ENCODE measurements around the gene PSME3IP1. TPM values are rescaled to one million over a fixed set of nuclear protein-coding genes. Genes with fewer than 3 reads are reported as not detected.

Gene PSME3IP1
- total and polyA plus RNA-seq, 2 of the 4 experiments (the other 2 are of a cell fraction), result 50.2 to 75.2 TPM

DNA sequence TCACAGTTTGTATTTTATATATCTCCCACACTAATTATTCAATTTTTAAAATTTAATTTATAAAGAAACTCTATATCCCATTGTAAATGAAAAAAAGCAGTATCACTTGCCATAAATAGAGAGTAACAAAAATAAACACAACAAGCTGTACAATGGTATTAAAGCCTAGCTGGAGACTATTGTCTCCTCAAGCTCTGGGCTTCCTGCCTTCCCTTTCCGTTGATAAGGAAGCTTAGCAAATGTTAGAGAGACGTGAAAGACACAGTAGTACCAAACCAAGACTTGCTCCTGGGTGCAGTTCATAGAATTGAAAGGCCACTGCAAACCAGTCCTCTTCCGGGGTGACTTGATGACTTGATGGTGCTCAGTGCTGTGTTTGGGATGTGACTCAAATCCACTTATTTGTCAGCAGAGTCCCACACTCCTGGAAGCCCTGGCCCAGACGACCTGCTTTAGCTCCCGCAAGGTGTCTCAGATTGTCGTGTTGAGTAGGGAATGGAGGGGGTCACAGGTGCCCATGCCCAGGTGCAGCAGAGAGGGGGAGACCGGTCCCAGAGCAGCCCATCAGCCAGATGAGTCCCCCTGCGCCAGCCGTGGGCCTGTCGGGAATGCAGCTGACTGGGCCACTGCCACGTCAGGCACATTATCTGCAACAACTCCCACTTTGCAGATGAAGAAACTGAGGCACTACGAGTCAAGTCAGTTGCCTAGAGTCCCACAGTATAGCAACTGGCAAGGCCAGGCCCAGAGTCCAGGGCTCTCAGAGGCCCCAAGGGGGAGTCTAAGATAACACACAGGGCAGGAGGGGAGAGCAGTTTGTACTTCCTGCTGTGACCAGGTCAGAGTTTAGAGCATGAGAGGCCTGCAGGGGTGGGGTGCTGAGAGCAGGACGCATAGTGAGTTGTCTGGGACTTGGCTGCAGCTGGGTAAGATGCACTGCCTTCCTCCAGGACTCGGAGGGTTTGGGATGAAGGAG, 40.5 kb downstream of the PSME3IP1 start:
- POLR2A ChIA-PET (ENCODE audit: unreplicated experiment), result no interaction called here
- peaks cover 6% of the 10 kb centered on the region; the same call in 1 of the 2 replicates for H3K4me1 ChIP-seq (ENCODE audit: control insufficient read depth, insufficient read depth, low read length)

More for the DNA sequence above, 40.5 kb downstream of the PSME3IP1 start:
- H2AK9ac ChIP-seq (replicated peaks; ENCODE audit: low read depth, low read length, poor library complexity), result no peak overlapping the region
- H4K20me1 ChIP-seq (ENCODE audit: insufficient read depth, low read length), result no peaks in the 10 kb centered on the region; the same call in 1 of the 2 replicates
- H3K4me3 ChIP-seq (ENCODE audit: insufficient read depth, low read depth, low read length), result no peak overlapping the region
- in situ Hi-C loops (cut with MboI; ENCODE audit: low sequenced_read_pairs) (no loop called here), dilution Hi-C loops (cut with HindIII; ENCODE audit: low sequenced_read_pairs, unreplicated experiment) (no loop called here), intact Hi-C loops (cut with micrococcal nuclease) (no loop called here)
- TF ChIP-seq CEBPB (IDR thresholded peaks at IDR 0.05; ENCODE audit: low read depth, low read length) (no peak), BHLHE40 (IDR thresholded peaks at IDR 0.05; ENCODE audit: low read depth, low read length) (no peak), MAFK (IDR thresholded peaks at IDR 0.05; ENCODE audit: low read depth, low read length) (no peak), RFX5 (IDR thresholded peaks at IDR 0.05; ENCODE audit: low read depth, low read length) (no peak), MXI1 (IDR thresholded peaks at IDR 0.05; ENCODE audit: borderline replicate concordance, low read depth, low read length) (no peak), CHD1 (IDR thresholded peaks at IDR 0.05; ENCODE audit: low read depth, low read length) (no peak), RAD21 (IDR thresholded peaks at IDR 0.05; ENCODE audit: low read length) (no peak), SMC3 (IDR thresholded peaks at IDR 0.05; ENCODE audit: low read depth, low read length) (no peak), RCOR1 (IDR thresholded peaks at IDR 0.05; ENCODE audit: insufficient replicate concordance, low read length) (no peak), POLR2A (IDR thresholded peaks at IDR 0.05; ENCODE audit: low read depth, low read length) (no peak)
- TF ChIP-seq, protein P1, sequence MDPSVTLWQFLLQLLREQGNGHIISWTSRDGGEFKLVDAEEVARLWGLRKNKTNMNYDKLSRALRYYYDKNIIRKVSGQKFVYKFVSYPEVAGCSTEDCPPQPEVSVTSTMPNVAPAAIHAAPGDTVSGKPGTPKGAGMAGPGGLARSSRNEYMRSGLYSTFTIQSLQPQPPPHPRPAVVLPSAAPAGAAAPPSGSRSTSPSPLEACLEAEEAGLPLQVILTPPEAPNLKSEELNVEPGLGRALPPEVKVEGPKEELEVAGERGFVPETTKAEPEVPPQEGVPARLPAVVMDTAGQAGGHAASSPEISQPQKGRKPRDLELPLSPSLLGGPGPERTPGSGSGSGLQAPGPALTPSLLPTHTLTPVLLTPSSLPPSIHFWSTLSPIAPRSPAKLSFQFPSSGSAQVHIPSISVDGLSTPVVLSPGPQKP (IDR thresholded peaks at IDR 0.05; ENCODE audit: borderline replicate concordance, low read depth, low read length), result no peak
- TF ChIP-seq, protein P2, sequence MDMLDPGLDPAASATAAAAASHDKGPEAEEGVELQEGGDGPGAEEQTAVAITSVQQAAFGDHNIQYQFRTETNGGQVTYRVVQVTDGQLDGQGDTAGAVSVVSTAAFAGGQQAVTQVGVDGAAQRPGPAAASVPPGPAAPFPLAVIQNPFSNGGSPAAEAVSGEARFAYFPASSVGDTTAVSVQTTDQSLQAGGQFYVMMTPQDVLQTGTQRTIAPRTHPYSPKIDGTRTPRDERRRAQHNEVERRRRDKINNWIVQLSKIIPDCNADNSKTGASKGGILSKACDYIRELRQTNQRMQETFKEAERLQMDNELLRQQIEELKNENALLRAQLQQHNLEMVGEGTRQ (IDR thresholded peaks at IDR 0.05; ENCODE audit: low read depth, low read length), result no peak
- TF ChIP-seq, protein P3, sequence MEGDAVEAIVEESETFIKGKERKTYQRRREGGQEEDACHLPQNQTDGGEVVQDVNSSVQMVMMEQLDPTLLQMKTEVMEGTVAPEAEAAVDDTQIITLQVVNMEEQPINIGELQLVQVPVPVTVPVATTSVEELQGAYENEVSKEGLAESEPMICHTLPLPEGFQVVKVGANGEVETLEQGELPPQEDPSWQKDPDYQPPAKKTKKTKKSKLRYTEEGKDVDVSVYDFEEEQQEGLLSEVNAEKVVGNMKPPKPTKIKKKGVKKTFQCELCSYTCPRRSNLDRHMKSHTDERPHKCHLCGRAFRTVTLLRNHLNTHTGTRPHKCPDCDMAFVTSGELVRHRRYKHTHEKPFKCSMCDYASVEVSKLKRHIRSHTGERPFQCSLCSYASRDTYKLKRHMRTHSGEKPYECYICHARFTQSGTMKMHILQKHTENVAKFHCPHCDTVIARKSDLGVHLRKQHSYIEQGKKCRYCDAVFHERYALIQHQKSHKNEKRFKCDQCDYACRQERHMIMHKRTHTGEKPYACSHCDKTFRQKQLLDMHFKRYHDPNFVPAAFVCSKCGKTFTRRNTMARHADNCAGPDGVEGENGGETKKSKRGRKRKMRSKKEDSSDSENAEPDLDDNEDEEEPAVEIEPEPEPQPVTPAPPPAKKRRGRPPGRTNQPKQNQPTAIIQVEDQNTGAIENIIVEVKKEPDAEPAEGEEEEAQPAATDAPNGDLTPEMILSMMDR (conservative IDR thresholded peaks at IDR 0.05; ENCODE audit: low read depth, low read length), result no peak
- WGBS, 2 experiments (ENCODE audit: extremely low coverage in 2 of 2, insufficient read length in 1 of 2), result 88% methylated on average over 3 of the region's 14 CpGs; no CpG with 5 or more reads in 1 of the 2 experiments
- H3K4ac ChIP-seq (ENCODE audit: low read depth, low read length), result no peak overlapping the region
- no peak overlapping the region for H4K5ac ChIP-seq (ENCODE audit: low read depth, low read length)
- H2BK120ac ChIP-seq (ENCODE audit: low read depth, low read length), result no peak overlapping the region
- H3K23ac ChIP-seq (ENCODE audit: low read depth, low read length), result no peak overlapping the region
- H2BK5ac ChIP-seq (ENCODE audit: low read depth, low read length, poor library complexity, severe bottlenecking), result no peak overlapping the region
- ATAC-seq (ENCODE audit: low read depth) (no peak), DNase-seq (no peak)
- no peak overlapping the region for H2BK20ac ChIP-seq (ENCODE audit: low read depth, low read length)
- no peak overlapping the region for H3K18ac ChIP-seq (ENCODE audit: low read depth, low read length)
- no peaks in the 10 kb centered on the region for H3K36me3 ChIP-seq (ENCODE audit: control insufficient read depth, insufficient read depth, low read length)
- H2BK15ac ChIP-seq (ENCODE audit: low read depth, low read length), result no peak overlapping the region
- H2AK5ac ChIP-seq (ENCODE audit: low read depth, low read length), result no peak overlapping the region
- no peak overlapping the region for H4K91ac ChIP-seq (ENCODE audit: insufficient read depth, low read depth, low read length)
- no TSS peak for BruUV-seq (replicated peaks)
- no peak overlapping the region for H4K8ac ChIP-seq (ENCODE audit: low read depth in 2 of 2, low read length in 2 of 2)
- H3K27ac ChIP-seq (ENCODE audit: insufficient read depth, low read length), result no peak overlapping the region
- H3K4me2 ChIP-seq (ENCODE audit: low read depth, low read length), result no peak overlapping the region
- H3K9me1 ChIP-seq (ENCODE audit: insufficient read depth, low read length), result peaks cover 19% of the 10 kb centered on the region
- H3K56ac ChIP-seq (ENCODE audit: extremely low read depth, insufficient read depth, low read length), result no peak overlapping the region
- H3K27me3 ChIP-seq (ENCODE audit: control insufficient read depth, insufficient read depth, low read length), result no peaks in the 10 kb centered on the region
- H3K14ac ChIP-seq (replicated peaks; ENCODE audit: low read depth, low read length), result no peak overlapping the region
- CTCF ChIA-PET, result no interaction called here
- no peak overlapping the region for H2AFZ ChIP-seq (replicated peaks; ENCODE audit: low read length, poor library complexity)
- no peak overlapping the region for H3K9ac ChIP-seq (ENCODE audit: low read depth, low read length)
- no peaks in the 10 kb centered on the region for H3K9me3 ChIP-seq (ENCODE audit: control insufficient read depth, insufficient read depth, low read length)
- no peaks in the 10 kb centered on the region for H3K79me1 ChIP-seq (ENCODE audit: low read depth in 1 of 2, low read length in 2 of 2)
